Gastroesophageal sphincter (tissue), 3 donors: ENCODE measurements around the gene LDB2.

ENCODE experiments used
- CTCF ChIP-seq, 4 experiments: fragments of 200-600 bp in 2 of 4; fragments of 450-650 bp in 2 of 4; sonication (generic) in 1 of 4; IDR thresholded peaks; one replicate each; pipeline ENCODE4 v1.5.1; 2017 to 2019; ENCODE audit warnings: antibody characterized with exemption in 4 of 4, mild to moderate bottlenecking in 2 of 4, moderate library complexity in 2 of 4
- EP300 ChIP-seq: sonication (generic); formaldehyde crosslinking; IDR thresholded peaks from one replicate; pipeline ENCODE4 v1.6.1; 2017; ENCODE audit warnings: antibody characterized with exemption, mild to moderate bottlenecking
- POLR2A ChIP-seq, 2 donors: fragments of 450-650 bp; IDR thresholded peaks; one replicate each; pipeline ENCODE4 v1.6.1; 2017; ENCODE audit warnings: antibody characterized with exemption in 2 of 2, mild to moderate bottlenecking in 2 of 2, moderate library complexity in 1 of 2
- POLR2AphosphoS5 ChIP-seq: sonication (generic); formaldehyde crosslinking; IDR thresholded peaks from one replicate; pipeline ENCODE4 v1.6.1; 2017; ENCODE audit warnings: antibody characterized with exemption

GRCh38 chr4:16583764-16584163, 314.7 kb downstream of the LDB2 start:
- TF ChIP-seq POLR2A (IDR thresholded peaks at IDR 0.05) (no peak), POLR2AphosphoS5 (no peak), CTCF (IDR thresholded peaks at IDR 0.05) (no peak), EP300 (no peak)
